Measurements from ENCODE around the gene TYRO3. TPM values are rescaled to one million over a fixed set of nuclear protein-coding genes. Genes with fewer than 3 reads are reported as not detected.
"Not testable (repeated sequence)": the region's sequence is repeated elsewhere in the genome, so short reads cannot be mapped to it uniquely, and the experiment has no call there.

TYRO3 gene
- polyA plus RNA-seq, 2 donors = 23.2 to 24.2 TPM

- Histone ChIP-seq H3K4me3 (ENCODE audit: low read depth in 1 of 2, low read length in 2 of 2) (no peak overlapping the region), H3K9me3 (ENCODE audit: control insufficient read depth in 2 of 2, insufficient read depth in 1 of 2, low read depth in 1 of 2, low read length in 1 of 2) (no peaks in the 10 kb centered on the region), H3K4me1 (ENCODE audit: control insufficient read depth in 2 of 2, insufficient read depth in 2 of 2, low read length in 1 of 2) (no peaks in the 10 kb centered on the region), H3K27ac (ENCODE audit: low read depth in 2 of 2, low read length in 1 of 2) (no peak overlapping the region), H3K27me3 (ENCODE audit: control insufficient read depth in 1 of 2, insufficient read depth in 2 of 2, low read length in 2 of 2) (no peaks in the 10 kb centered on the region), H3K36me3 (ENCODE audit: control insufficient read depth in 2 of 2, insufficient read depth in 2 of 2, low read length in 1 of 2) (peaks cover 10 to 20% of the 10 kb centered on the region in 2 donors)
- WGBS, 2 donors = 83% methylated on average over 4 of the region's 4 CpGs
Observed at GRCh38 chr15:41567862-41568261, 8.8 kb downstream of the TYRO3 start.

GRCh38 chr15:41568350-41569017 lies 9.5 kb downstream of the TYRO3 start:
- WGBS, 2 donors = 83 to 92% methylated on average over 8 of the region's 8 CpGs
- H3K36me3 ChIP-seq (ENCODE audit: control insufficient read depth in 2 of 2, insufficient read depth in 2 of 2, low read length in 1 of 2) = peaks cover 10 to 25% of the 10 kb centered on the region in 2 donors
- H3K4me1 ChIP-seq (ENCODE audit: control insufficient read depth in 2 of 2, insufficient read depth in 2 of 2, low read length in 1 of 2) = no peaks in the 10 kb centered on the region

GRCh38 chr15:41569232-41569631 lies 10.2 kb downstream of the TYRO3 start:
- H3K27me3 ChIP-seq (ENCODE audit: control insufficient read depth in 1 of 2, insufficient read depth in 2 of 2, low read length in 2 of 2); H3K4me1 ChIP-seq (ENCODE audit: control insufficient read depth in 2 of 2, insufficient read depth in 2 of 2, low read length in 1 of 2); H3K27ac ChIP-seq (ENCODE audit: low read depth in 2 of 2, low read length in 1 of 2); H3K4me3 ChIP-seq (ENCODE audit: low read depth in 1 of 2, low read length in 2 of 2); H3K9me3 ChIP-seq (ENCODE audit: control insufficient read depth in 2 of 2, insufficient read depth in 1 of 2, low read depth in 1 of 2, low read length in 1 of 2): not testable (repeated sequence)
- peaks cover 10 to 26% of the 10 kb centered on the region in 2 donors for H3K36me3 ChIP-seq (ENCODE audit: control insufficient read depth in 2 of 2, insufficient read depth in 2 of 2, low read length in 1 of 2)
- WGBS, 2 donors = 86 to 87% methylated on average over 1 of the region's 1 CpG

More at GRCh38 chr15:41568350-41569017, 9.5 kb downstream of the TYRO3 start:
- Histone ChIP-seq H3K4me3 (ENCODE audit: low read depth in 1 of 2, low read length in 2 of 2) (no peak overlapping the region), H3K9me3 (ENCODE audit: control insufficient read depth in 2 of 2, insufficient read depth in 1 of 2, low read depth in 1 of 2, low read length in 1 of 2) (no peaks in the 10 kb centered on the region), H3K27ac (ENCODE audit: low read depth in 2 of 2, low read length in 1 of 2) (no peak overlapping the region), H3K27me3 (ENCODE audit: control insufficient read depth in 1 of 2, insufficient read depth in 2 of 2, low read length in 2 of 2) (no peaks in the 10 kb centered on the region)

- Histone ChIP-seq H3K4me3 (ENCODE audit: low read depth in 1 of 2, low read length in 2 of 2) (no peak overlapping the region), H3K36me3 (ENCODE audit: control insufficient read depth in 2 of 2, insufficient read depth in 2 of 2, low read length in 1 of 2) (peaks cover 10 to 34% of the 10 kb centered on the region in 2 donors), H3K27me3 (ENCODE audit: control insufficient read depth in 1 of 2, insufficient read depth in 2 of 2, low read length in 2 of 2) (no peaks in the 10 kb centered on the region), H3K9me3 (ENCODE audit: control insufficient read depth in 2 of 2, insufficient read depth in 1 of 2, low read depth in 1 of 2, low read length in 1 of 2) (no peaks in the 10 kb centered on the region), H3K4me1 (ENCODE audit: control insufficient read depth in 2 of 2, insufficient read depth in 2 of 2, low read length in 1 of 2) (no peaks in the 10 kb centered on the region), H3K27ac (ENCODE audit: low read depth in 2 of 2, low read length in 1 of 2) (no peak overlapping the region)
- WGBS, 2 donors = 79 to 87% methylated on average over 3 of the region's 3 CpGs
Observed at GRCh38 chr15:41570764-41571163, 11.8 kb downstream of the TYRO3 start.

- H3K4me1 ChIP-seq (ENCODE audit: control insufficient read depth in 2 of 2, insufficient read depth in 2 of 2, low read length in 1 of 2) = no peaks in the 10 kb centered on the region
- H3K27me3 ChIP-seq (ENCODE audit: control insufficient read depth in 1 of 2, insufficient read depth in 2 of 2, low read length in 2 of 2) = no peaks in the 10 kb centered on the region
- H3K36me3 ChIP-seq (ENCODE audit: control insufficient read depth in 2 of 2, insufficient read depth in 2 of 2, low read length in 1 of 2) = peaks cover 10 to 34% of the 10 kb centered on the region in 2 donors
- 94 to 95% methylated on average over 3 of the region's 3 CpGs for WGBS, 2 donors
- no peak overlapping the region for H3K27ac ChIP-seq (ENCODE audit: low read depth in 2 of 2, low read length in 1 of 2)
- no peaks in the 10 kb centered on the region for H3K9me3 ChIP-seq (ENCODE audit: control insufficient read depth in 2 of 2, insufficient read depth in 1 of 2, low read depth in 1 of 2, low read length in 1 of 2)
- H3K4me3 ChIP-seq (ENCODE audit: low read depth in 1 of 2, low read length in 2 of 2) = no peak overlapping the region
Observed at GRCh38 chr15:41571948-41572347, 12.9 kb downstream of the TYRO3 start.

GRCh38 chr15:41572866-41573265 lies 13.9 kb downstream of the TYRO3 start:
- H3K27me3 ChIP-seq (ENCODE audit: control insufficient read depth in 1 of 2, insufficient read depth in 2 of 2, low read length in 2 of 2) = no peaks in the 10 kb centered on the region
- H3K36me3 ChIP-seq (ENCODE audit: control insufficient read depth in 2 of 2, insufficient read depth in 2 of 2, low read length in 1 of 2) = peaks cover 10 to 33% of the 10 kb centered on the region in 2 donors
- H3K27ac ChIP-seq (ENCODE audit: low read depth in 2 of 2, low read length in 1 of 2) = no peak overlapping the region
- no peak overlapping the region for H3K4me3 ChIP-seq (ENCODE audit: low read depth in 1 of 2, low read length in 2 of 2)
- no peaks in the 10 kb centered on the region for H3K4me1 ChIP-seq (ENCODE audit: control insufficient read depth in 2 of 2, insufficient read depth in 2 of 2, low read length in 1 of 2)
- 95% methylated on average over 8 of the region's 8 CpGs for WGBS, 2 donors
- H3K9me3 ChIP-seq (ENCODE audit: control insufficient read depth in 2 of 2, insufficient read depth in 1 of 2, low read depth in 1 of 2, low read length in 1 of 2) = no peaks in the 10 kb centered on the region

GRCh38 chr15:41573396-41573795 lies 14.4 kb downstream of the TYRO3 start:
- 91 to 93% methylated on average over 13 of the region's 13 CpGs for WGBS, 2 donors
- Histone ChIP-seq H3K4me3 (ENCODE audit: low read depth in 1 of 2, low read length in 2 of 2) (no peak overlapping the region), H3K27ac (ENCODE audit: low read depth in 2 of 2, low read length in 1 of 2) (no peak overlapping the region), H3K27me3 (ENCODE audit: control insufficient read depth in 1 of 2, insufficient read depth in 2 of 2, low read length in 2 of 2) (no peaks in the 10 kb centered on the region), H3K4me1 (ENCODE audit: control insufficient read depth in 2 of 2, insufficient read depth in 2 of 2, low read length in 1 of 2) (no peaks in the 10 kb centered on the region), H3K9me3 (ENCODE audit: control insufficient read depth in 2 of 2, insufficient read depth in 1 of 2, low read depth in 1 of 2, low read length in 1 of 2) (no peaks in the 10 kb centered on the region), H3K36me3 (ENCODE audit: control insufficient read depth in 2 of 2, insufficient read depth in 2 of 2, low read length in 1 of 2) (peaks cover 10 to 31% of the 10 kb centered on the region in 2 donors)

- Histone ChIP-seq H3K36me3 (ENCODE audit: control insufficient read depth in 2 of 2, insufficient read depth in 2 of 2, low read length in 1 of 2) (peaks cover 5 to 31% of the 10 kb centered on the region in 2 donors), H3K4me3 (ENCODE audit: low read depth in 1 of 2, low read length in 2 of 2) (no peak overlapping the region), H3K27me3 (ENCODE audit: control insufficient read depth in 1 of 2, insufficient read depth in 2 of 2, low read length in 2 of 2) (no peaks in the 10 kb centered on the region), H3K4me1 (ENCODE audit: control insufficient read depth in 2 of 2, insufficient read depth in 2 of 2, low read length in 1 of 2) (no peaks in the 10 kb centered on the region), H3K9me3 (ENCODE audit: control insufficient read depth in 2 of 2, insufficient read depth in 1 of 2, low read depth in 1 of 2, low read length in 1 of 2) (no peaks in the 10 kb centered on the region), H3K27ac (ENCODE audit: low read depth in 2 of 2, low read length in 1 of 2) (no peak overlapping the region)
- 67 to 77% methylated on average over 2 of the region's 2 CpGs for WGBS, 2 donors
Observed at GRCh38 chr15:41574158-41574557, 15.1 kb downstream of the TYRO3 start.

- no peaks in the 10 kb centered on the region for H3K9me3 ChIP-seq (ENCODE audit: control insufficient read depth in 2 of 2, insufficient read depth in 1 of 2, low read depth in 1 of 2, low read length in 1 of 2)
- H3K4me1 ChIP-seq (ENCODE audit: control insufficient read depth in 2 of 2, insufficient read depth in 2 of 2, low read length in 1 of 2) = no peaks in the 10 kb centered on the region
- H3K4me3 ChIP-seq (ENCODE audit: low read depth in 1 of 2, low read length in 2 of 2) = no peak overlapping the region
- WGBS, 2 donors = 68 to 78% methylated on average over 6 of the region's 6 CpGs
- no peak overlapping the region for H3K27ac ChIP-seq (ENCODE audit: low read depth in 2 of 2, low read length in 1 of 2)
- H3K36me3 ChIP-seq (ENCODE audit: control insufficient read depth in 2 of 2, insufficient read depth in 2 of 2, low read length in 1 of 2) = peaks cover 5 to 24% of the 10 kb centered on the region in 2 donors
- H3K27me3 ChIP-seq (ENCODE audit: control insufficient read depth in 1 of 2, insufficient read depth in 2 of 2, low read length in 2 of 2) = no peaks in the 10 kb centered on the region
Observed at GRCh38 chr15:41575282-41575681, 16.3 kb downstream of the TYRO3 start.

All from esophagus (tissue), 2 donors.